Thoracic aorta (tissue), 2 donors: ENCODE results near the gene BHLHE40. TPM values are rescaled to one million over a fixed set of nuclear protein-coding genes. Genes with fewer than 3 reads are reported as not detected.

ENCODE experiments used
- ATAC-seq: fragments of 150-250 bp; one replicate; pipeline ENCODE4 v1.8.0; 2017; ENCODE audit warnings: low read depth; ENCODE audit not compliant: insufficient number of reproducible peaks, low FRiP score
- DNase-seq: peaks from one replicate; pipeline ENCODE4 v3.0.0-alpha.2; 2020; ENCODE audit warnings: low spot score
- H3K27ac ChIP-seq, 2 donors: fragments of 200-600 bp; sonication (generic); 1 replicate in 1 of 2; 2 replicates in 1 of 2; pipeline ENCODE4 v1.5.1; 2016; ENCODE audit warnings: mild to moderate bottlenecking in 2 of 2, moderate library complexity in 2 of 2
- H3K27me3 ChIP-seq: fragments of 200-600 bp; sonication (generic); replicated peaks from 2 replicates; pipeline ENCODE4 v1.6.0; 2016; ENCODE audit warnings: mild to moderate bottlenecking; ENCODE audit not compliant: insufficient read depth
- H3K36me3 ChIP-seq: fragments of 200-600 bp; sonication (generic); one replicate; pipeline ENCODE4 v1.5.1; 2016
- H3K4me1 ChIP-seq, 2 donors: fragments of 200-600 bp; sonication (generic); 1 replicate in 1 of 2; 2 replicates in 1 of 2; pipeline versions ENCODE4 v1.5.1 to v1.6.0; 2016; ENCODE audit warnings: low read depth in 2 of 2, mild to moderate bottlenecking in 1 of 2; ENCODE audit not compliant: control insufficient read depth in 1 of 2
- H3K4me3 ChIP-seq: fragments of 200-600 bp; sonication (generic); 2 replicates; pipeline ENCODE4 v1.5.1; 2016; ENCODE audit warnings: mild to moderate bottlenecking
- H3K9me3 ChIP-seq: fragments of 200-600 bp; sonication (generic); 2 replicates; pipeline ENCODE4 v1.5.1; 2016
- CTCF ChIP-seq: fragments of 200-600 bp; sonication (generic); IDR thresholded peaks from one replicate; pipeline ENCODE4 v1.5.1; 2019; ENCODE audit warnings: antibody characterized with exemption
- total RNA-seq, 2 donors: library from RNA; depleted of rRNA; stranded (reverse); fragments of >200 nt; gene quantifications; one replicate each; pipeline versions ENCODE4 v1.1.0 to v1.2.3, GENCODE V29; 2016

BHLHE40 gene
- total RNA-seq, 2 donors from 2014 or later, result 47.2 to 109 TPM

- Histone ChIP-seq H3K4me3 (no peak overlapping the region), H3K9me3 (no peaks in the 10 kb centered on the region), H3K27ac (no peak overlapping the region), H3K36me3 (no peaks in the 10 kb centered on the region), H3K4me1 (peaks cover 5 to 7% of the 10 kb centered on the region in 2 donors), H3K27me3 (no peaks in the 10 kb centered on the region)
- no peak for ATAC-seq
- no peak for TF ChIP-seq CTCF
- DNase-seq, result no peak
These were observed 34.0 kb downstream of the BHLHE40 start for GRCh38 chr3:5013021-5013906.

GRCh38 chr3:5014391-5014790 is 35.2 kb downstream of the BHLHE40 start:
- no peak overlapping the region for H3K27ac ChIP-seq
- no peak for ATAC-seq

GRCh38 chr3:5015056-5015455 is 35.8 kb downstream of the BHLHE40 start:
- Histone ChIP-seq H3K27me3 (no peaks in the 10 kb centered on the region), H3K4me1 (peaks cover 5 to 15% of the 10 kb centered on the region in 2 donors), H3K36me3 (no peaks in the 10 kb centered on the region), H3K9me3 (no peaks in the 10 kb centered on the region), H3K4me3 (no peak overlapping the region), H3K27ac (no peak overlapping the region)
- no peak for TF ChIP-seq CTCF
- ATAC-seq, result no peak
- no peak for DNase-seq

More at GRCh38 chr3:5014391-5014790, 35.2 kb downstream of the BHLHE40 start:
- DNase-seq, result no peak
- Histone ChIP-seq H3K27me3 (no peaks in the 10 kb centered on the region), H3K4me3 (no peak overlapping the region), H3K9me3 (no peaks in the 10 kb centered on the region), H3K36me3 (no peaks in the 10 kb centered on the region), H3K4me1 (peaks cover 5 to 15% of the 10 kb centered on the region in 2 donors)
- TF ChIP-seq CTCF, result no peak

- Histone ChIP-seq H3K27me3 (no peaks in the 10 kb centered on the region), H3K4me3 (no peak overlapping the region), H3K4me1 (peaks cover 5 to 15% of the 10 kb centered on the region in 2 donors), H3K27ac (no peak overlapping the region), H3K36me3 (no peaks in the 10 kb centered on the region), H3K9me3 (no peaks in the 10 kb centered on the region)
- no peak for DNase-seq
- no peak for TF ChIP-seq CTCF
- ATAC-seq, result no peak
These were observed 37.2 kb downstream of the BHLHE40 start for GRCh38 chr3:5016211-5017161.
